Fibroblast of lung (primary cell): ENCODE data around the gene SLC13A3. TPM values are rescaled to one million over a fixed set of nuclear protein-coding genes. Genes with fewer than 3 reads are reported as not detected.

ENCODE experiments used
- DNase-seq, 2 donors: peaks; one replicate each; pipeline versions ENCODE4 v3.0.0 to v3.0.0-alpha.2; 2010; ENCODE audit warnings: low read depth in 2 of 2
- H2AFZ ChIP-seq: 2 replicates; pipeline ENCODE4 v1.5.1; 2012; ENCODE audit warnings: low read length, control low read depth, inconsistent platforms
- H3K27ac ChIP-seq: 2 replicates; pipeline ENCODE4 v1.5.1; 2011; ENCODE audit warnings: low read length, control low read depth; ENCODE audit not compliant: insufficient read depth
- H3K27me3 ChIP-seq: 2 replicates; pipeline ENCODE4 v1.5.1; 2011; ENCODE audit warnings: mild to moderate bottlenecking, low read length; ENCODE audit not compliant: control insufficient read depth, insufficient read depth
- H3K36me3 ChIP-seq: 2 replicates; pipeline ENCODE4 v1.5.1; 2011; ENCODE audit warnings: low read length; ENCODE audit not compliant: control insufficient read depth, insufficient read depth
- H3K4me1 ChIP-seq: 2 replicates; pipeline ENCODE4 v1.5.1; 2011; ENCODE audit warnings: low read length; ENCODE audit not compliant: control insufficient read depth, insufficient read depth; ENCODE audit errors: extremely low read depth
- H3K4me2 ChIP-seq: 2 replicates; pipeline ENCODE4 v1.5.1; 2011; ENCODE audit warnings: low read length, control low read depth; ENCODE audit not compliant: insufficient read depth; ENCODE audit errors: extremely low read depth
- H3K4me3 ChIP-seq, 4 experiments: fragments of 200-600 bp in 1 of 4; sonication (generic) in 1 of 4; replicated peaks in 1 of 4; 2 replicates each; pipeline ENCODE4 v1.5.1; 2011 to 2016; ENCODE audit warnings: low read length in 4 of 4, low read depth in 3 of 4, mild to moderate bottlenecking in 3 of 4, control low read depth in 2 of 4, inconsistent platforms in 1 of 4, mixed read lengths in 1 of 4; ENCODE audit not compliant: insufficient read depth in 1 of 4; ENCODE audit errors: control extremely low read depth in 1 of 4
- H3K79me2 ChIP-seq: 2 replicates; pipeline ENCODE4 v1.5.1; 2012; ENCODE audit warnings: mild to moderate bottlenecking, low read length, inconsistent platforms; ENCODE audit not compliant: control insufficient read depth, insufficient read depth
- H3K9ac ChIP-seq: 2 replicates; pipeline ENCODE4 v1.5.1; 2011; ENCODE audit warnings: mild to moderate bottlenecking, low read length, control low read depth; ENCODE audit not compliant: insufficient read depth
- H3K9me3 ChIP-seq: 2 replicates; pipeline ENCODE4 v1.5.1; 2012; ENCODE audit warnings: low read depth, low read length; ENCODE audit not compliant: control insufficient read depth, insufficient read depth
- H4K20me1 ChIP-seq: 2 replicates; pipeline ENCODE4 v1.5.1; 2011; ENCODE audit warnings: low read length; ENCODE audit not compliant: control insufficient read depth, insufficient read depth; ENCODE audit errors: extremely low read depth
- CTCF ChIP-seq, 2 donors: IDR thresholded peaks in 1 of 2; conservative IDR thresholded peaks in 1 of 2; 1 replicate in 1 of 2; 2 replicates in 1 of 2; pipeline ENCODE4 v1.5.1; 2011 to 2012; ENCODE audit warnings: low read length in 2 of 2, control low read depth in 1 of 2, inconsistent platforms in 1 of 2, low read depth in 1 of 2, mild to moderate bottlenecking in 1 of 2
- EZH2 ChIP-seq: IDR thresholded peaks from 2 replicates; pipeline ENCODE4 v1.5.1; 2012; ENCODE audit warnings: low read length, control low read depth, mild to moderate bottlenecking; ENCODE audit errors: missing control alignments
- polyA plus RNA-seq, 2 donors: library from polyadenylated mRNA; depleted of rRNA in 1 of 2; stranded (reverse) in 1 of 2; unstranded in 1 of 2; fragments of >200 nt; gene quantifications; 2 replicates each; pipeline ENCODE4 v1.2.1, GENCODE V29; 2011 to 2012; ENCODE audit warnings: missing spikeins in 1 of 2
- total RNA-seq: library from RNA; depleted of rRNA; stranded (reverse); fragments of >200 nt; gene quantifications from 2 replicates; pipeline ENCODE4 v1.2.1, GENCODE V29; 2014

The SLC13A3 gene
- total and polyA plus RNA-seq, 2 donors (not counting 1 experiment from before 2014, with no cell fraction given) = 2.2 to 5.6 TPM

- Histone ChIP-seq H3K9ac (peak overlapping the region; percentile 98), H3K4me3 (peak overlapping the region; percentile 62 to 99 (median 88)), H3K9me3 (no peaks in the 10 kb centered on the region), H2AFZ (peak overlapping the region; percentile 69), H3K4me2 (peak overlapping the region; percentile 93), H3K27ac (peak overlapping the region; percentile 92), H3K79me2 (peaks cover 42% of the 10 kb centered on the region), H4K20me1 (no peaks in the 10 kb centered on the region), H3K4me1 (no peaks in the 10 kb centered on the region), H3K27me3 (no peaks in the 10 kb centered on the region), H3K36me3 (peaks cover 2% of the 10 kb centered on the region)
- TF ChIP-seq CTCF (conservative IDR thresholded peaks at IDR 0.05 in 1 of 2, IDR thresholded peaks at IDR 0.05 in 1 of 2; ENCODE audit: low read depth in 1 of 2, low read length in 2 of 2) = no peak
- TF ChIP-seq EZH2 = no peak
- DNase-seq = peak; percentile 42 to 64
These were observed 37.2 kb upstream of the SLC13A3 start for GRCh38 chr20:46688151-46689081.

- peak overlapping the region; percentile 49 for H3K27ac ChIP-seq
- H2AFZ ChIP-seq = peak overlapping the region; percentile 7
- TF ChIP-seq EZH2 = no peak
- TF ChIP-seq CTCF (conservative IDR thresholded peaks at IDR 0.05 in 1 of 2, IDR thresholded peaks at IDR 0.05 in 1 of 2; ENCODE audit: low read depth in 1 of 2, low read length in 2 of 2) = no peak
- peak overlapping the region; percentile 30 to 89 (median 58) for H3K4me3 ChIP-seq
- no peaks in the 10 kb centered on the region for H3K9me3 ChIP-seq
- no peaks in the 10 kb centered on the region for H3K4me1 ChIP-seq
- peaks cover 44% of the 10 kb centered on the region for H3K79me2 ChIP-seq
- H3K9ac ChIP-seq = peak overlapping the region; percentile 39
- no peaks in the 10 kb centered on the region for H3K27me3 ChIP-seq
- peak overlapping the region; percentile 42 for H3K4me2 ChIP-seq
- peaks cover 5% of the 10 kb centered on the region for H3K36me3 ChIP-seq
- H4K20me1 ChIP-seq = no peaks in the 10 kb centered on the region
- DNase-seq = peak; percentile 66 to 87
These were observed 32.9 kb upstream of the SLC13A3 start for GRCh38 chr20:46683939-46684750.

- Histone ChIP-seq H3K27ac (peak overlapping the region; percentile 49), H2AFZ (no peak overlapping the region), H3K4me1 (no peaks in the 10 kb centered on the region), H3K27me3 (no peaks in the 10 kb centered on the region), H3K79me2 (peaks cover 41% of the 10 kb centered on the region), H3K9me3 (no peaks in the 10 kb centered on the region), H3K4me2 (peak overlapping the region; percentile 42), H3K36me3 (peaks cover 5% of the 10 kb centered on the region), H3K4me3 (peak overlapping the region; percentile 30 to 89 (median 58)), H3K9ac (no peak overlapping the region), H4K20me1 (no peaks in the 10 kb centered on the region)
- DNase-seq = no peak
- no peak for TF ChIP-seq EZH2
- no peak for TF ChIP-seq CTCF (conservative IDR thresholded peaks at IDR 0.05 in 1 of 2, IDR thresholded peaks at IDR 0.05 in 1 of 2; ENCODE audit: low read depth in 1 of 2, low read length in 2 of 2)
These were observed 32.3 kb upstream of the SLC13A3 start for GRCh38 chr20:46683668-46683938.
